HL-60 (cell line): ENCODE measurements around the gene TPM2.

Source experiments
- DNase-seq, 2 experiments: peaks; one replicate each; pipeline ENCODE4 v3.0.0-alpha.2; 2010 to 2020; ENCODE audit warnings: low read depth in 1 of 2, low spot score in 1 of 2
- H3K27ac ChIP-seq: fragments of 250-450 bp; sonication (Bioruptor Pico); replicated peaks from 2 replicates; pipeline ENCODE4 v1.5.1; 2020; ENCODE audit warnings: mild to moderate bottlenecking, moderate library complexity
- H3K27me3 ChIP-seq: fragments of 250-450 bp; sonication (Bioruptor Pico); 2 replicates; pipeline ENCODE4 v1.5.1; 2021; ENCODE audit warnings: mild to moderate bottlenecking, moderate library complexity; ENCODE audit not compliant: insufficient read depth, poor library complexity, severe bottlenecking
- H3K4me3 ChIP-seq: replicated peaks from 2 replicates; pipeline ENCODE4 v1.5.1; 2011; ENCODE audit warnings: mild to moderate bottlenecking, control low read depth, low read length; ENCODE audit not compliant: insufficient read depth
- GABPA ChIP-seq: IDR thresholded peaks from 2 replicates; pipeline ENCODE4 v1.6.1; 2012; ENCODE audit warnings: low read depth
- POLR2AphosphoS5 ChIP-seq: IDR thresholded peaks from 2 replicates; pipeline ENCODE4 v1.6.1; 2012; ENCODE audit warnings: low read depth
- SPI1 ChIP-seq: IDR thresholded peaks from 2 replicates; pipeline ENCODE4 v1.6.1; 2012; ENCODE audit warnings: low read depth, mild to moderate bottlenecking, borderline replicate concordance
- TF ChIP-seq, protein P1 (sequence below): IDR thresholded peaks from one replicate; pipeline ENCODE4 v1.5.1; 2011; ENCODE audit warnings: low read length, control low read depth, inconsistent platforms; ENCODE audit not compliant: insufficient read depth
- TF ChIP-seq, protein P2 (sequence below): IDR thresholded peaks from 2 replicates; pipeline ENCODE4 v1.6.1; 2012; ENCODE audit warnings: low read depth; ENCODE audit not compliant: insufficient replicate concordance

The TPM2 gene

DNA sequence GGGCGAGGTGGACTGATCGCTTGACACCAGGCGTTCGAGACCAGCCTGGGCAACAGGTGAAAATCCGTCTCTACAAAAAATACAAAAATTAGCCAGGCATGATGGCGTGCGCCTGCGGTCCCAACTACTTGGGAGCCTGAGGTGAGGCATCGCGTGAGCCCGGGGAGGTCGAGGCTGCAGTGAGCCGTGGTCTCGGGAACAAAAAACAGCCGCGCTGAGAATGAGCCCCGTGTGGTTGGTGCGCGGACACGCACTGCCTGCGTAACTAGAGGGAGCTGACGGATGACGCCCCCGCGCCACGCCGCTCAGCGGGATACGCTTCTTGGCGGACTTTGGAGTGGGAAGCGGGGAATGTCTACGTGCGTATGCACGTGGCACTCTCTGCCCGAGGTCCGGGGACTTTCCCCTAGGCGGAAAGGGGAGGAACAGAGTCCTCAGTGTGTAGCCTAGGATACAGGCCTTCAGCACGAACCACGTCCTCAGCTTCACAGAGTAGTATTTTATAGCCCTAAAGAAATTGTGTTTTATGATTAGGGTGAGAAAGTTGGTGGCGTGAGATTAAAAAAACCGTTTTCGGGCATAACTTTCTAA is 32.1 kb downstream of the TPM2 start, which contains the start of gene RMRP:
RMRP (minus strand) TSS at position 474 of the 591 bp plus-strand sequence.
- peak; percentile 99 to 100 for DNase-seq
- peak within 1 kb of the TSS; percentile 89 for H3K4me3 ChIP-seq
- TF ChIP-seq SPI1 (peak; percentile 61; the same call in 1 of the 2 replicates), POLR2AphosphoS5 (0 out of 2 replicates have a peak, but pooled peaks have one; percentile 26), GABPA (peak; percentile 32; the same call in 1 of the 2 replicates)
- TF ChIP-seq, protein P1, sequence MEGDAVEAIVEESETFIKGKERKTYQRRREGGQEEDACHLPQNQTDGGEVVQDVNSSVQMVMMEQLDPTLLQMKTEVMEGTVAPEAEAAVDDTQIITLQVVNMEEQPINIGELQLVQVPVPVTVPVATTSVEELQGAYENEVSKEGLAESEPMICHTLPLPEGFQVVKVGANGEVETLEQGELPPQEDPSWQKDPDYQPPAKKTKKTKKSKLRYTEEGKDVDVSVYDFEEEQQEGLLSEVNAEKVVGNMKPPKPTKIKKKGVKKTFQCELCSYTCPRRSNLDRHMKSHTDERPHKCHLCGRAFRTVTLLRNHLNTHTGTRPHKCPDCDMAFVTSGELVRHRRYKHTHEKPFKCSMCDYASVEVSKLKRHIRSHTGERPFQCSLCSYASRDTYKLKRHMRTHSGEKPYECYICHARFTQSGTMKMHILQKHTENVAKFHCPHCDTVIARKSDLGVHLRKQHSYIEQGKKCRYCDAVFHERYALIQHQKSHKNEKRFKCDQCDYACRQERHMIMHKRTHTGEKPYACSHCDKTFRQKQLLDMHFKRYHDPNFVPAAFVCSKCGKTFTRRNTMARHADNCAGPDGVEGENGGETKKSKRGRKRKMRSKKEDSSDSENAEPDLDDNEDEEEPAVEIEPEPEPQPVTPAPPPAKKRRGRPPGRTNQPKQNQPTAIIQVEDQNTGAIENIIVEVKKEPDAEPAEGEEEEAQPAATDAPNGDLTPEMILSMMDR = no peak
- TF ChIP-seq, protein P2, sequence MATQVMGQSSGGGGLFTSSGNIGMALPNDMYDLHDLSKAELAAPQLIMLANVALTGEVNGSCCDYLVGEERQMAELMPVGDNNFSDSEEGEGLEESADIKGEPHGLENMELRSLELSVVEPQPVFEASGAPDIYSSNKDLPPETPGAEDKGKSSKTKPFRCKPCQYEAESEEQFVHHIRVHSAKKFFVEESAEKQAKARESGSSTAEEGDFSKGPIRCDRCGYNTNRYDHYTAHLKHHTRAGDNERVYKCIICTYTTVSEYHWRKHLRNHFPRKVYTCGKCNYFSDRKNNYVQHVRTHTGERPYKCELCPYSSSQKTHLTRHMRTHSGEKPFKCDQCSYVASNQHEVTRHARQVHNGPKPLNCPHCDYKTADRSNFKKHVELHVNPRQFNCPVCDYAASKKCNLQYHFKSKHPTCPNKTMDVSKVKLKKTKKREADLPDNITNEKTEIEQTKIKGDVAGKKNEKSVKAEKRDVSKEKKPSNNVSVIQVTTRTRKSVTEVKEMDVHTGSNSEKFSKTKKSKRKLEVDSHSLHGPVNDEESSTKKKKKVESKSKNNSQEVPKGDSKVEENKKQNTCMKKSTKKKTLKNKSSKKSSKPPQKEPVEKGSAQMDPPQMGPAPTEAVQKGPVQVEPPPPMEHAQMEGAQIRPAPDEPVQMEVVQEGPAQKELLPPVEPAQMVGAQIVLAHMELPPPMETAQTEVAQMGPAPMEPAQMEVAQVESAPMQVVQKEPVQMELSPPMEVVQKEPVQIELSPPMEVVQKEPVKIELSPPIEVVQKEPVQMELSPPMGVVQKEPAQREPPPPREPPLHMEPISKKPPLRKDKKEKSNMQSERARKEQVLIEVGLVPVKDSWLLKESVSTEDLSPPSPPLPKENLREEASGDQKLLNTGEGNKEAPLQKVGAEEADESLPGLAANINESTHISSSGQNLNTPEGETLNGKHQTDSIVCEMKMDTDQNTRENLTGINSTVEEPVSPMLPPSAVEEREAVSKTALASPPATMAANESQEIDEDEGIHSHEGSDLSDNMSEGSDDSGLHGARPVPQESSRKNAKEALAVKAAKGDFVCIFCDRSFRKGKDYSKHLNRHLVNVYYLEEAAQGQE = no peak
- H3K27me3 ChIP-seq = no peaks in the 10 kb centered on the region
- peak within 1 kb of the TSS; percentile 100 for H3K27ac ChIP-seq

DNA sequence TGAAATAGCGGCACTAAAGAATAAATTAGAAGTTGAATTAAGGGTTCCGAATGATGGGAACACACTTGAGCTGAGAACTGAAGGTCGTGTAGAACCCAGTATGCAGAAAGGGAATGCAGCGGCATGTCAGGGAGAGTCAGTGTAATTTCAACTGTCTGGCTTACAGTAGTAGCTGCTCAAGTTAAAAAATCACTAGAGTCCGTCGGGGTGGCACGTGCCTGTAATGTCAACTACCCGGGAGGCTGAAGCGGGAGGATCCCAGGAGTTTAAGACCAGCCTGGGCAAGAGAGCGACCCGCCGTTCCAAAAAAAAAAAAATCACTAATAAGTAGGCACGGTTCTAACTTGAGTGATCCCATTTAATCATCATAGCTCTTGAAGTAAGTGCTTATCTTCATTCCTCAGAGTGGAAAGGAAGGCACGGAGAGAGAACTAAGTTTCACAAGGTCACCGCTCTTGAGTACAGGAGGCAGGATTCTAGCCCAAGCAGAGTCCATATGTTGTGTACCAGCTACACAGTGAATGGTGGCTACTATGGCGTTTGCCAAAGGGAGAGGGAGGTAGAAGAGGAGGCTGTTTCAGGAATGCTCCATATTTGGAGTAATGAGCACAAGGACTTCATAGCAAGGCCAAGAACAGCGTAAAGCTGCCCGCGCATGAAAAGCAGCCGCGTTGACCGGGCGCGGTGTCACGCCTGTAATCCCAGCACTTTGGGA is 32.7 kb downstream of the TPM2 start:
- no peak for DNase-seq
- no peaks in the 10 kb centered on the region for H3K27me3 ChIP-seq
- no peak for TF ChIP-seq GABPA
- TF ChIP-seq, protein P1 = no peak
- TF ChIP-seq POLR2AphosphoS5 = no peak
- peak overlapping the region; percentile 30 for H3K4me3 ChIP-seq
- H3K27ac ChIP-seq = peak overlapping the region; percentile 100

DNA sequence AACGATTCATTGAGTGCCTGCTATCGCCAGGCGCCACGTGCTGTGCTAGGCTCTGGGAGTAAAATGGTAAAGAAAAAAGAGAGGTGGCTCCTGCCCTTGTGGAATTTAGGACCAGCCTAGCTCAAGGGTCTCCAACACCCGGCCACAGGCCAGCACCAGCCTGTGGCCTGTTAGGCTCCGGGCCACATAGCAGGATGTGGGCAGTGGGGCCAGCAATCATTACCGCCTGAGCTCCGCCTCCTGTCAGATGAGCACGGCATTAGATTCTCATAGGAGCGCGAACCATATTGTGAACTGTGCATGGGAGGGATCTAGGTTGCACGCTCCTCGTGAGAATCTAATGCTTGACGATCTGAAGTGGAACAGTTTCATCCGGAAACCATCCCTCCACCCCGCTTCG is 33.4 kb downstream of the TPM2 start:
- TF ChIP-seq, protein P2 = no peak
- TF ChIP-seq GABPA = no peak
- TF ChIP-seq SPI1 = no peak
- no peak for TF ChIP-seq POLR2AphosphoS5
- TF ChIP-seq, protein P1 = no peak
- H3K27ac ChIP-seq = no peak overlapping the region
- H3K27me3 ChIP-seq = no peaks in the 10 kb centered on the region
- DNase-seq = no peak
- no peak overlapping the region for H3K4me3 ChIP-seq
